ENCODE results near the gene MSI1. TPM values are rescaled to one million over a fixed set of nuclear protein-coding genes. Genes with fewer than 3 reads are reported as not detected.

MSI1 gene
- total RNA-seq, 1 experiment from 2014 or later, result 26.0 TPM

DNA sequence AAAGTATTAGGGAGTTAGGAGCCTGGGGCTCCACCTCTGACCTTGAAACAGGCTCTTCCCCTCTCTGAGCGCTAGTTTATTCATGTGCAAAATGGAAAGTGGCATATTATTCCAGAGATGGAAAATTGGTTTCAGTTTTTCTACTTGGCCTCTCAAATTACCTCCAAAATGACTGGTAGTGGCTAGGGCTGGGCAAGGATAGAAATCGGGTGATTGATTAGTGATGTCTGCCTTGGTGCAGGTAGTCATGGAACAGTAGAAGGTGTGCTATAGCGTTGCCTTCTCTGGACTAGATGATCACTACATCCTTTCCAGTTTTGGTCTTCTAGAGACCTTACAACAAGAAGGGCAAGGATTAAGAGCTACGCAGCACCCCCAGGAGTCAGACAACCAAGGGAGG, 8.6 kb upstream of the MSI1 start:
- Histone ChIP-seq H3K79me2 (ENCODE audit: insufficient read depth, low read length) (no peaks in the 10 kb centered on the region), H3K4me2 (ENCODE audit: low read length) (no peak overlapping the region), H3K27me3 (ENCODE audit: insufficient read depth, low read length) (no peaks in the 10 kb centered on the region), H3K4me1 (ENCODE audit: control insufficient read depth in 1 of 2, insufficient read depth in 2 of 2, low read length in 2 of 2) (peaks cover 0 to 20% of the 10 kb centered on the region in 2 experiments; a peak in 2 of 4 replicates), H3K9me2 (ENCODE audit: insufficient read depth) (no peaks in the 10 kb centered on the region), H3K27ac (ENCODE audit: low read depth, low read length) (no peak overlapping the region), H3K9me3 (ENCODE audit: control insufficient read depth in 1 of 2, insufficient read depth in 1 of 2, low read depth in 1 of 2, low read length in 2 of 2) (no peaks in the 10 kb centered on the region), H3K4me3 (replicated peaks in 1 of 2; ENCODE audit: low read depth in 1 of 2, low read length in 2 of 2) (no peak overlapping the region), H3K36me3 (ENCODE audit: control insufficient read depth in 1 of 2, insufficient read depth in 2 of 2, low read length in 2 of 2) (no peaks in the 10 kb centered on the region), H4K20me1 (ENCODE audit: insufficient read depth) (no peaks in the 10 kb centered on the region), H3K9ac (ENCODE audit: low read length) (no peak overlapping the region), H2AFZ (ENCODE audit: low read depth, low read length, poor library complexity, severe bottlenecking) (no peak overlapping the region)
- DNase-seq (ENCODE audit: low read depth, low spot score) (no peak), ATAC-seq (0 out of 2 replicates have a peak, but pooled peaks have one; percentile 36)
- TF ChIP-seq CBX3 (IDR thresholded peaks at IDR 0.05; ENCODE audit: low read depth), result 0 out of 2 replicates have a peak, but pooled peaks have one; percentile 18
- no peak for TF ChIP-seq CEBPB (IDR thresholded peaks at IDR 0.05; ENCODE audit: low read depth)
- RAD21 ChIA-PET (ENCODE audit: low non-redundant PET in 1 of 2, low total read pairs in 2 of 2, uncharacterized antibody in 2 of 2, unreplicated experiment in 2 of 2), result no interaction called here
- POLR2A ChIA-PET, result no interaction called here
- CTCF ChIA-PET, result no interaction called here
- BruUV-seq (replicated peaks), result no TSS peak
- intact Hi-C loops (cut with micrococcal nuclease), result loop anchor here (5.0 kb wide), 1 partner anchor 50 kb away; no protein-coding TSS in a partner anchor

DNA sequence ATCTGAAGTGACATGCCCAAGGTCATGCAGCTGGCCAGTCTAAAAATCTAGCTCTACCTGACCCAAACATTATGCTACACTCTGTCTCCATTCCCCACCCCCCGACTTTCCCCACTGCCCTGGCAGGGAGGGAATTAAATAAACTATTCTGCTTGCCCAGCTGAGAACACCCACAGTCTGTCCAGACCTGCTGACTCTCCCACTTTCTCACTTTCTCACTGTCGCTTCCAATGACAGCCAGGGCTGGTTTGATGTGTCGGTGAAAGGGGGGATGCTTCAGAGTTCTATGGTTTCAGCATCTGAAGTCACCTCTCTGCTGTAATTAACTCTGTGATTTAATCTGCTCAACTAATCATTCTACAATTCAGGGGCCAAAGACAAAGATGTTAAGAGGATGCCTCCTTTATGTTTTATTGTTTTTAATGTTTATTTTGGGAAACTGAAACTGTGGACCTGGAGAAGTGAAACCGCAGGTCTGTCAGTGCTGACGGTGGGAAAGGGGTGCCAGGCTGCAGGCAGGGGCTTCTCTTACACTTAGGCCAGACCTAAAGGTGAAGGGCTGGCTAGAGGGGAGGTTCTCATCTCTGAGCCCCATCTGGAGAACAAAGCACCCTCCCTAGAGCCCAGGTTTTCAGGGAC, 8.1 kb upstream of the MSI1 start:
- H4K20me1 ChIP-seq (ENCODE audit: insufficient read depth), result no peaks in the 10 kb centered on the region
- no peaks in the 10 kb centered on the region for H3K9me2 ChIP-seq (ENCODE audit: insufficient read depth)
- H2AFZ ChIP-seq (ENCODE audit: low read depth, low read length, poor library complexity, severe bottlenecking), result no peak overlapping the region
- no peak overlapping the region for H3K4me3 ChIP-seq (replicated peaks in 1 of 2; ENCODE audit: low read depth in 1 of 2, low read length in 2 of 2)
- BruUV-seq (replicated peaks), result no TSS peak
- H3K27me3 ChIP-seq (ENCODE audit: insufficient read depth, low read length), result no peaks in the 10 kb centered on the region
- no peak overlapping the region for H3K9ac ChIP-seq (ENCODE audit: low read length)
- RAD21 ChIA-PET (ENCODE audit: low non-redundant PET in 1 of 2, low total read pairs in 2 of 2, uncharacterized antibody in 2 of 2, unreplicated experiment in 2 of 2), result no interaction called here
- H3K27ac ChIP-seq (ENCODE audit: low read depth, low read length), result no peak overlapping the region
- no peaks in the 10 kb centered on the region for H3K36me3 ChIP-seq (ENCODE audit: control insufficient read depth in 1 of 2, insufficient read depth in 2 of 2, low read length in 2 of 2)
- POLR2A ChIA-PET, result no interaction called here
- intact Hi-C loops (cut with micrococcal nuclease), result loop anchor here (5.0 kb wide), 1 partner anchor 50 kb away; no protein-coding TSS in a partner anchor
- ATAC-seq (no peak), DNase-seq (ENCODE audit: low read depth, low spot score) (no peak)
- H3K79me2 ChIP-seq (ENCODE audit: insufficient read depth, low read length), result no peaks in the 10 kb centered on the region
- peaks cover 0 to 20% of the 10 kb centered on the region in 2 experiments; a peak in 2 of 4 replicates for H3K4me1 ChIP-seq (ENCODE audit: control insufficient read depth in 1 of 2, insufficient read depth in 2 of 2, low read length in 2 of 2)
- CTCF ChIA-PET, result no interaction called here
- no peak overlapping the region for H3K4me2 ChIP-seq (ENCODE audit: low read length)
- H3K9me3 ChIP-seq (ENCODE audit: control insufficient read depth in 1 of 2, insufficient read depth in 1 of 2, low read depth in 1 of 2, low read length in 2 of 2), result no peaks in the 10 kb centered on the region
- TF ChIP-seq CBX3 (IDR thresholded peaks at IDR 0.05; ENCODE audit: low read depth) (no peak), EZH2 (IDR thresholded peaks at IDR 0.05) (no peak), YY1 (IDR thresholded peaks at IDR 0.05; ENCODE audit: extremely low read depth, insufficient replicate concordance, low read depth, low read length) (no peak), POLR2A (IDR thresholded peaks at IDR 0.05; ENCODE audit: borderline replicate concordance, extremely low read depth, insufficient read depth, insufficient read length) (no peak), CEBPB (IDR thresholded peaks at IDR 0.05; ENCODE audit: low read depth) (no peak), POLR2AphosphoS5 (IDR thresholded peaks at IDR 0.05; ENCODE audit: low read depth, low read length) (no peak), JUND (IDR thresholded peaks at IDR 0.05) (no peak), EZH2phosphoT487 (IDR thresholded peaks at IDR 0.05; ENCODE audit: borderline replicate concordance) (no peak), EGR1 (IDR thresholded peaks at IDR 0.05; ENCODE audit: low read depth) (no peak), SIN3A (IDR thresholded peaks at IDR 0.05; ENCODE audit: low read depth) (no peak), FOSL1 (IDR thresholded peaks at IDR 0.05; ENCODE audit: low read depth) (no peak)
- TF ChIP-seq, protein P1, sequence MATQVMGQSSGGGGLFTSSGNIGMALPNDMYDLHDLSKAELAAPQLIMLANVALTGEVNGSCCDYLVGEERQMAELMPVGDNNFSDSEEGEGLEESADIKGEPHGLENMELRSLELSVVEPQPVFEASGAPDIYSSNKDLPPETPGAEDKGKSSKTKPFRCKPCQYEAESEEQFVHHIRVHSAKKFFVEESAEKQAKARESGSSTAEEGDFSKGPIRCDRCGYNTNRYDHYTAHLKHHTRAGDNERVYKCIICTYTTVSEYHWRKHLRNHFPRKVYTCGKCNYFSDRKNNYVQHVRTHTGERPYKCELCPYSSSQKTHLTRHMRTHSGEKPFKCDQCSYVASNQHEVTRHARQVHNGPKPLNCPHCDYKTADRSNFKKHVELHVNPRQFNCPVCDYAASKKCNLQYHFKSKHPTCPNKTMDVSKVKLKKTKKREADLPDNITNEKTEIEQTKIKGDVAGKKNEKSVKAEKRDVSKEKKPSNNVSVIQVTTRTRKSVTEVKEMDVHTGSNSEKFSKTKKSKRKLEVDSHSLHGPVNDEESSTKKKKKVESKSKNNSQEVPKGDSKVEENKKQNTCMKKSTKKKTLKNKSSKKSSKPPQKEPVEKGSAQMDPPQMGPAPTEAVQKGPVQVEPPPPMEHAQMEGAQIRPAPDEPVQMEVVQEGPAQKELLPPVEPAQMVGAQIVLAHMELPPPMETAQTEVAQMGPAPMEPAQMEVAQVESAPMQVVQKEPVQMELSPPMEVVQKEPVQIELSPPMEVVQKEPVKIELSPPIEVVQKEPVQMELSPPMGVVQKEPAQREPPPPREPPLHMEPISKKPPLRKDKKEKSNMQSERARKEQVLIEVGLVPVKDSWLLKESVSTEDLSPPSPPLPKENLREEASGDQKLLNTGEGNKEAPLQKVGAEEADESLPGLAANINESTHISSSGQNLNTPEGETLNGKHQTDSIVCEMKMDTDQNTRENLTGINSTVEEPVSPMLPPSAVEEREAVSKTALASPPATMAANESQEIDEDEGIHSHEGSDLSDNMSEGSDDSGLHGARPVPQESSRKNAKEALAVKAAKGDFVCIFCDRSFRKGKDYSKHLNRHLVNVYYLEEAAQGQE (IDR thresholded peaks at IDR 0.05; ENCODE audit: low read depth), result no peak
- TF ChIP-seq, protein P2, sequence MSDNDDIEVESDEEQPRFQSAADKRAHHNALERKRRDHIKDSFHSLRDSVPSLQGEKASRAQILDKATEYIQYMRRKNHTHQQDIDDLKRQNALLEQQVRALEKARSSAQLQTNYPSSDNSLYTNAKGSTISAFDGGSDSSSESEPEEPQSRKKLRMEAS (IDR thresholded peaks at IDR 0.05), result no peak
- TF ChIP-seq, protein P3, sequence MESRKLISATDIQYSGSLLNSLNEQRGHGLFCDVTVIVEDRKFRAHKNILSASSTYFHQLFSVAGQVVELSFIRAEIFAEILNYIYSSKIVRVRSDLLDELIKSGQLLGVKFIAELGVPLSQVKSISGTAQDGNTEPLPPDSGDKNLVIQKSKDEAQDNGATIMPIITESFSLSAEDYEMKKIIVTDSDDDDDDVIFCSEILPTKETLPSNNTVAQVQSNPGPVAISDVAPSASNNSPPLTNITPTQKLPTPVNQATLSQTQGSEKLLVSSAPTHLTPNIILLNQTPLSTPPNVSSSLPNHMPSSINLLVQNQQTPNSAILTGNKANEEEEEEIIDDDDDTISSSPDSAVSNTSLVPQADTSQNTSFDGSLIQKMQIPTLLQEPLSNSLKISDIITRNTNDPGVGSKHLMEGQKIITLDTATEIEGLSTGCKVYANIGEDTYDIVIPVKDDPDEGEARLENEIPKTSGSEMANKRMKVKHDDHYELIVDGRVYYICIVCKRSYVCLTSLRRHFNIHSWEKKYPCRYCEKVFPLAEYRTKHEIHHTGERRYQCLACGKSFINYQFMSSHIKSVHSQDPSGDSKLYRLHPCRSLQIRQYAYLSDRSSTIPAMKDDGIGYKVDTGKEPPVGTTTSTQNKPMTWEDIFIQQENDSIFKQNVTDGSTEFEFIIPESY (IDR thresholded peaks at IDR 0.05; ENCODE audit: extremely low read depth, insufficient replicate concordance, low read length), result no peak
